Activated CD8-positive, alpha-beta T cell treated with anti-CD3 and anti-CD28 coated beads, Interleukin-2, amount 10 ng/mL, durations not matched to agents 7 days and 5 days (primary cell): Measurements from ENCODE around the gene GBF1. TPM values are rescaled to one million over a fixed set of nuclear protein-coding genes. Genes with fewer than 3 reads are reported as not detected.
A peak's percentile ranks its signal among the peaks of the same experiment; 100 is the strongest.

Experiments used
- ATAC-seq: fragments of 150-1000 bp; cut with Tn5 transposase; one replicate; pipeline ENCODE4 v1.10.0; 2021; ENCODE audit warnings: moderate library complexity
- CTCF ChIA-PET: fragments of 350-600 bp; sonication (Branson Sonifier 250); formaldehyde crosslinking; loops from one replicate; lab custom pipeline; 2021; ENCODE audit warnings: antibody characterized with exemption; lab: Charles Lee
- POLR2A ChIA-PET: fragments of 350-600 bp; sonication (Branson Sonifier 250); formaldehyde crosslinking; loops from one replicate; lab custom pipeline; 2021; ENCODE audit warnings: antibody characterized with exemption; lab: Charles Lee
- DNase-seq: peaks from one replicate; pipeline ENCODE4 v3.0.0-alpha.2; 2020
- H3K27ac Mint-ChIP-seq: one replicate; pipeline ENCODE4 v1.8.0; 2021; ENCODE audit warnings: mild to moderate bottlenecking, mixed read lengths
- H3K27me3 Mint-ChIP-seq: one replicate; pipeline ENCODE4 v1.8.0; 2021; ENCODE audit warnings: low read depth, mixed read lengths
- H3K36me3 Mint-ChIP-seq: one replicate; pipeline ENCODE4 v1.8.0; 2021; ENCODE audit warnings: low read depth, mixed read lengths
- H3K4me1 Mint-ChIP-seq: one replicate; pipeline ENCODE4 v1.8.0; 2021; ENCODE audit warnings: low read depth, mixed read lengths
- H3K4me3 Mint-ChIP-seq: one replicate; pipeline ENCODE4 v1.8.0; 2021; ENCODE audit warnings: mild to moderate bottlenecking, mixed read lengths
- H3K9me3 Mint-ChIP-seq: one replicate; pipeline ENCODE4 v1.8.0; 2022; ENCODE audit warnings: mixed read lengths; ENCODE audit not compliant: insufficient read depth
- total RNA-seq, 2 experiments: library from RNA; stranded (reverse); gene quantifications; one replicate each; pipeline ENCODE4 v1.2.3, GENCODE V29; 2021

GBF1 gene
- total RNA-seq, 2 experiments from 2014 or later, result 39.8 to 42.9 TPM

DNA sequence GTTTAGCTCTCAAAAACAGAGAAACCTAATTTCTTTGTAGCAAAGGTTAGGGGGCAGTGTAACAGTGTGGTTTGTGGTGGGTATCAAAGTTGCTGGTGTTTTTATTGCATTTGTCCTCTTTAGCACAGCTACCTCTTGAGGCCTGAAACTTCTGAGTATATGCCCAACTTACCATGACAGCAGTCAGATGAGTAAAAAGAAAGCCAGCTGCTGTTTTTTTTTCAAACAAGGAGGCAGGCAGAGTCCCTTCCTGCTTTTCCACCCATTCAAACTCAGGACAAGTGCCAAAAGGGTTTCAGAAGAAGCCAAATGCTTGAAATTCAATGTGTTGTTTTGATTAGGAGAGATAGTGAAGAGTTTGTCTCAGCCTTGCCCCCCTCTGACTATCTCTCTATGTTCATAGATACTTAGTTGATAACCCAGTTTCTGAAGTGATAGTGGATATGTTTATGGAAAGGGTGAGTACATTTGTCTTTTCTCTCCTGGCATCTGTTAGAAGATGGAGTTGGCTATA is 23.1 kb downstream of the GBF1 start:
- Mint-ChIP-seq H3K4me3 (no peak overlapping the region), H3K4me1 (peaks cover 44% of the 10 kb centered on the region), H3K9me3 (no peaks in the 10 kb centered on the region), H3K36me3 (peaks cover 34% of the 10 kb centered on the region), H3K27ac (peak overlapping the region; percentile 19), H3K27me3 (no peaks in the 10 kb centered on the region)
- ChIA-PET CTCF (interaction anchor here (0.9 to 10.2 kb wide), 13 partner anchors 8 to 104 kb away, joined by 3 to 52 read pairs (median 4); no protein-coding TSS in a partner anchor), POLR2A (interaction anchor here (0.7 to 3.6 kb wide), 4 partner anchors 8 to 65 kb away, joined by 3 to 14 read pairs (median 4); partner anchors contain the start of gene GBF1)
- ATAC-seq (peak; percentile 39), DNase-seq (no peak)

DNA sequence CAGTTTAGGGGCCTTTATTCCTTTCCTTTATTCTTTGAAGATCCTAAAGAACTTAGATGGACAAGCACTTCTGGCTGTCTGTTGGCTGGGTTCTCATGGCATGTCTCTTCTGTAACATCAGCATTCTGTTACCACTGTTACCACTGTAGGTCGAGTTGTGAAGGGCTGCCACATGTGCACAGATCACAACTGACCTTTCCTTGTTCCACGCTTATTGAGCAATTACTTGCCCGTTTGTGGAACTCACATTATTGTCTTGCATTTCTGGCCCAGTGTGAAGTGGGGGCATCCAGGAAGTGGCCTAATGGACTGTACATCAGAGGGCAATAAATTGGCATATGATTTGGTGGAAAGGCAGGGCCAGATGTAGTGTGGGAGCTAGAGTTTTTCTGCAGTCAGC is 23.7 kb downstream of the GBF1 start:
- DNase-seq (no peak), ATAC-seq (no peak)
- ChIA-PET CTCF (interaction anchor here (1.0 to 10.2 kb wide), 8 partner anchors 15 to 104 kb away, joined by 3 to 52 read pairs (median 4); no protein-coding TSS in a partner anchor), POLR2A (interaction anchor here (0.7 to 1.2 kb wide), 2 partner anchors 57 to 65 kb away, joined by 3 read pairs; no protein-coding TSS in a partner anchor)
- no peaks in the 10 kb centered on the region for H3K9me3 Mint-ChIP-seq
- peaks cover 31% of the 10 kb centered on the region for H3K36me3 Mint-ChIP-seq
- no peak overlapping the region for H3K4me3 Mint-ChIP-seq
- peaks cover 44% of the 10 kb centered on the region for H3K4me1 Mint-ChIP-seq
- no peak overlapping the region for H3K27ac Mint-ChIP-seq
- H3K27me3 Mint-ChIP-seq, result no peaks in the 10 kb centered on the region

DNA sequence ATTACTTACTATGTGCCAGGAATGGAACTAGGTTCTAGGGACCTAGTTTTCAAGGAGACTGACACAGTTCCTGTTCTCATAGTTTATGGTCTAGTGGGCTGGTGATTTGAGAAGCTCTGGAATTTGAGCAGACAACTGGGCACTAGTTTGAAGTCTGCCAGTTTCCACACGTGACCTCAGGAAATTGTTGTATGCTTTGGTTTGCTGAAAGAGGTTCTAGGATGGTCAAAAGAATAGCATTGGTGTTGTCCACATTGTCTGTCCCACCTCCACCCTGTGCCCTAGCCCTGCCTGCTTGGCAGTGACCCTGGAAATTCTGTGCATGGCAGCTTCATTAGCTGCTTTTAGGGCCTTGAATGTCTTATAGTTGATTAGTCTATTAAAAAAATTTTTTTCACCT is 28.7 kb downstream of the GBF1 start:
- Mint-ChIP-seq H3K9me3 (no peaks in the 10 kb centered on the region), H3K27me3 (no peaks in the 10 kb centered on the region), H3K27ac (no peak overlapping the region), H3K36me3 (peaks cover 19% of the 10 kb centered on the region), H3K4me1 (peaks cover 16% of the 10 kb centered on the region), H3K4me3 (no peak overlapping the region)
- ChIA-PET CTCF (interaction anchor here (1.3 to 1.4 kb wide), 2 partner anchors 12 to 78 kb away, joined by 3 read pairs; no protein-coding TSS in a partner anchor), POLR2A (interaction anchor here (0.9 kb wide), 1 partner anchor 150 kb away, joined by 3 read pairs; no protein-coding TSS in a partner anchor)
- DNase-seq (no peak), ATAC-seq (no peak)

DNA sequence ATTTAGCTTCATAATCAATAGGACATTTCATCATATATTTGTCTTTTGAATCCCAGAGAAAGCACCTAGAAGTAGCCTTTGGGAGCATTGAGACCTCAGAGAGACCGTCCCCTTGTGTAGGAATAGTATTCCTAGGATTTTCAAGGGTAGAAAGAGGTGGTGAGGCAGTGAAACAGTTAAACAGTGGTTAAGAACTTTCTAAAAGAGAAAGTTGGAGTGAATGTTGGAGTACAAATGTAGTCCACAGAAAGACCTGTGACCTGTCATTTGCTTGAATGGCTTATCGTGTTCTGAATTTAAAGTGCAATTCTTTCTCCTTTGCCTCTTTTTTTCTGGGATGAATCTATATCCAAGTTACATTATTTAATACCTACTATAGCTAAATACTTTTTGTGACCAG is 30.0 kb downstream of the GBF1 start:
- no peaks in the 10 kb centered on the region for H3K9me3 Mint-ChIP-seq
- DNase-seq (no peak), ATAC-seq (no peak)
- H3K27ac Mint-ChIP-seq, result no peak overlapping the region
- ChIA-PET POLR2A (no interaction called here), CTCF (interaction anchor here (1.0 to 1.1 kb wide), 2 partner anchors 45 to 77 kb away, joined by 3 to 4 read pairs; no protein-coding TSS in a partner anchor)
- no peak overlapping the region for H3K4me3 Mint-ChIP-seq
- H3K36me3 Mint-ChIP-seq, result peaks cover 17% of the 10 kb centered on the region
- peaks cover 24% of the 10 kb centered on the region for H3K4me1 Mint-ChIP-seq
- no peaks in the 10 kb centered on the region for H3K27me3 Mint-ChIP-seq

DNA sequence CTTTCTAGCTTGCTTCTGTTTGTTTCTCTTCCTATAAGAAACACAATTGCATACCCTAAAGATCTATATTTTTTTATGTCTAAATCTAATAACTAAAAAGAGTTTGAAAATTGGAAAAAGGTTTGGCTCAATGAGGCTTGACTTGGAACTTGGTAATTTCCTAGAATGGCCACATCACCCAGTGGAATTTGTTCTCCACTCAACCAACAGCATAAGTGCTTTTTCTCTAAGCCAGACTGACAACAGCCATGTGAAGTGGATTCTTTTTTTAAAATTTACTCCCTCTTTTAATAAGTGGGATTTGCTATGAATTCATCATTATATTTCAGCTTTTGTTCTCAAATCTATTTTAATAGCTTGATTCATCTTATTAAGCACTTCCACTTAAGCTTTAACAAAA is 33.8 kb downstream of the GBF1 start:
- Mint-ChIP-seq H3K36me3 (peaks cover 20% of the 10 kb centered on the region), H3K27ac (no peak overlapping the region), H3K4me1 (peaks cover 38% of the 10 kb centered on the region), H3K4me3 (no peak overlapping the region), H3K9me3 (no peaks in the 10 kb centered on the region), H3K27me3 (no peaks in the 10 kb centered on the region)
- POLR2A ChIA-PET, result no interaction called here
- ATAC-seq (no peak), DNase-seq (no peak)
- CTCF ChIA-PET, result interaction anchor here (0.9 to 2.0 kb wide), 6 partner anchors 10 to 225 kb away, joined by 3 to 4 read pairs (median 3); partner anchors contain the start of gene SUFU

DNA sequence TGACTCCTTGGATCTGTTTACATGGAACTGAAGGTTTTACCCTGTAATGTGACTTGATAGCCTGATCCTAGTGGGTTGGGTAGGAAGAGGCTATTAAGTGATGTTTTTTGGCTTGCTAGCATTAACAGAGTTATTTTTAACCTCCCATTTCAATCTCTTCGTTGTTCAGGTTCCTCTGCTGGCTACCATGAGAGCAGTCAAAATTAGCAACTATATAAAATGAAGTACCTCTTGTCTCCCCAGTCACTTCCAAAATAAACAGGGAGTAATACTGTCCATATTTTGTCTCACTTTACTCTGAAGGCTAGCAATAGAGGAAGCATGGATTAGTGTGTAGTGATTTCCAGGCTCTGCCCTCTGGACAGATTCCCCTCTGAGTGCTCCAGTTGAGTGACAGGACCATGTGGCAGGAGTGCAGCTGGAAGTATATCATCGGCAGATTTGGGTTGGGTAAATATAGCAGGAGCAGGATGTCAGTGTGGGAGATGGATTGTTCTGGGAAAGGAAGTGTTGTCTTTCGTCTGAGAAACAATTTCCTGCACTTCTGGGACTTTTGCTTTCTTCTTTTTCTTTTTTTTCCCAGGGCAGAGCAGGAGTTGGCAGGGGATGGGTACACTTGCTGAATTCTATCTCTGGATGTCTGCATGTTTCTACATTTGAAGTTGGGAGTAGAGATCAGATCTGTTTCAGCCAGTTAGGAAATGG is 35.2 kb downstream of the GBF1 start:
- ATAC-seq (no peak), DNase-seq (no peak)
- Mint-ChIP-seq H3K27ac (peak overlapping the region; percentile 37), H3K4me3 (peak overlapping the region; percentile 24), H3K4me1 (peaks cover 52% of the 10 kb centered on the region), H3K27me3 (no peaks in the 10 kb centered on the region), H3K36me3 (peaks cover 27% of the 10 kb centered on the region), H3K9me3 (no peaks in the 10 kb centered on the region)
- ChIA-PET POLR2A (no interaction called here), CTCF (interaction anchor here (0.9 to 1.9 kb wide), 3 partner anchors 12 to 229 kb away, joined by 3 to 4 read pairs (median 4); no protein-coding TSS in a partner anchor)

DNA sequence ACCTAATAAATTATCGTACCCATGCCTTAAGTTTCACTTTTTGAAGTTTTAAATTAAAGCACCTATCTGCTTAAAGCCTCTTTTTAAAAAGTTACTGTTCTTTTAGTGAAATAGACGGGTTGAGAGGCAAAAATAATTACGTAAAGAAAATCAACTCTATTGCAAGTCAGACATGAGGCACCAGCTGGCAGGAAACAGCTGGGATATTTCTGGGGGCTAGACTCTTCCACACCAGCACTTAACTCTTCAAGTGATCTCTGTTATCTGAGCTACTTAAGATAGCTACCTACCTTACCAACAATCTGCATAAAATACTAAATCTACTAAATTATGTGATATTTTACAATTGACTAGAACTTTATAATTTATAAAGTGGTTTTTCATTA is 35.8 kb downstream of the GBF1 start:
- ATAC-seq, result no peak
- POLR2A ChIA-PET, result no interaction called here
- no peak for DNase-seq
- H3K9me3 Mint-ChIP-seq, result no peaks in the 10 kb centered on the region
- H3K36me3 Mint-ChIP-seq, result peaks cover 27% of the 10 kb centered on the region
- no peaks in the 10 kb centered on the region for H3K27me3 Mint-ChIP-seq
- CTCF ChIA-PET, result interaction anchor here (0.9 to 1.9 kb wide), 3 partner anchors 50 to 229 kb away, joined by 3 to 4 read pairs (median 4); no protein-coding TSS in a partner anchor
- no peak overlapping the region for H3K4me3 Mint-ChIP-seq
- peaks cover 56% of the 10 kb centered on the region for H3K4me1 Mint-ChIP-seq
- no peak overlapping the region for H3K27ac Mint-ChIP-seq

DNA sequence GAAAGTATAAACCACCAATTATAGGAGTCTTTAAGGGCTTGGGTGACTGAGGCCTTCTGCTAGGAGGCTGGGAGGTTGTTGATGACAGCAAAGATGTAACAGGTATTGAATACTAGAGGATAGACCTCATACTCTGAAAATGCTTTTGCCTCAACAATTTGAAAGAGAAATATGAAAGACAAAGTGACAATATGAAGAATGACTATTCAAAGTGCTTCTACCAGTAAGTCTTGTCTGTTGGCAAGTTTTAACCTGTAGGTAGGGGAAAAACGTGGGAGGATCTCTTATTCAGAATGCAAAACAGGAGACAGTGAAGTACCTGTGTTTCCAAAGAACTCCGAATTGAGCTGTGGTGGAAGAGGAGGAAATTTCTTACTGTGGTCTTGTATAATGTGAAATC is 38.2 kb downstream of the GBF1 start:
- H3K27ac Mint-ChIP-seq, result peak overlapping the region; percentile 73

DNA sequence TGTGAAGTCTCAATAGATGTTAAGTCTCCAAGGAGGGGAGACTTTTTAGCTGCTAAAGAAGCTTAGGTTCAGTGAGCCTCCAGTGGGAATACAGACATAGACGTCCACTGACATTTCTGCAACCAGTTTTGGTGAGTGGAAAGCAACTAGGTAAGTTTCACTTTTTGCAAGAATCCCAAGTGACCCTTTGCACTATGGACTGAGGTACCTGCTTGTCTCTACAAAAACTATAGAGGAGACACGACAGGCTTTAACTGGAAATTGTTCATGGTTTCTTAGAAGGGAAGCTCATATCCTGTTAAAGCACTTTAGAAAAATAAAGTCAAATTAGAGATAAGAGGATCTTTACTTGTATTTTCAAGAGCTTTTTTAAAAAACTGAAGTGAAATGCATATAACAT is 38.6 kb downstream of the GBF1 start:
- no peak for DNase-seq
- peak overlapping the region; percentile 73 for H3K27ac Mint-ChIP-seq
- ATAC-seq, result peak; percentile 61
- peaks cover 73% of the 10 kb centered on the region for H3K4me1 Mint-ChIP-seq
- H3K27me3 Mint-ChIP-seq, result no peaks in the 10 kb centered on the region
- POLR2A ChIA-PET, result no interaction called here
- H3K36me3 Mint-ChIP-seq, result peaks cover 33% of the 10 kb centered on the region
- peak overlapping the region; percentile 27 for H3K4me3 Mint-ChIP-seq
- CTCF ChIA-PET, result interaction anchor here (0.9 to 4.4 kb wide), 8 partner anchors 15 to 443 kb away, joined by 3 to 33 read pairs (median 4); no protein-coding TSS in a partner anchor
- H3K9me3 Mint-ChIP-seq, result no peaks in the 10 kb centered on the region

More for the DNA sequence above, 38.2 kb downstream of the GBF1 start:
- Mint-ChIP-seq H3K27me3 (no peaks in the 10 kb centered on the region), H3K4me3 (peak overlapping the region; percentile 27), H3K36me3 (peaks cover 36% of the 10 kb centered on the region), H3K4me1 (peaks cover 73% of the 10 kb centered on the region), H3K9me3 (no peaks in the 10 kb centered on the region)
- peak; percentile 15 for ATAC-seq
- no peak for DNase-seq
- CTCF ChIA-PET, result interaction anchor here (0.9 to 4.4 kb wide), 7 partner anchors 15 to 442 kb away, joined by 3 to 33 read pairs (median 3); no protein-coding TSS in a partner anchor
- POLR2A ChIA-PET, result no interaction called here

DNA sequence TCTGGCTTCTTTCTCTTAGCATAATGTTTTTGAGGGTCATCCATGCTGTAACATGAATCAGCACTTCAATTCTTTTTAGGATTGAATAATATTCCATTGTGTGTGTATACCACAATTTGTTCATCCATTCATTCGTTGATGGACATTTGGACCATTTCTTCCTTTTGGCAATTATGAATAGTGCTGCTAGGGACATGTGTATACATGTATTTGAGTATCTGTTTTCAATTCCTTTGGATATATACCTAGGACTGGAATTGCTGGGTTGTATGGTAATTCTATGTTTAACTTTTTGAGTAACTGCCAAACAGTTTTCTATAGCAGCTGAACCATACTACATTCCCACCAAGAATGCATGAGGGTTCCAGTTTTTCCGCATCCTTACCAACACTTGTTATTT is 39.2 kb downstream of the GBF1 start:
- Mint-ChIP-seq H3K4me1 (peaks cover 70% of the 10 kb centered on the region), H3K9me3 (no peaks in the 10 kb centered on the region), H3K36me3 (peaks cover 36% of the 10 kb centered on the region), H3K27ac (peak overlapping the region; percentile 73), H3K27me3 (no peaks in the 10 kb centered on the region), H3K4me3 (peak overlapping the region; percentile 27)
- DNase-seq (no peak), ATAC-seq (no peak)
- POLR2A ChIA-PET, result no interaction called here
- CTCF ChIA-PET, result interaction anchor here (0.9 to 4.4 kb wide), 8 partner anchors 15 to 115 kb away, joined by 3 to 33 read pairs (median 6); no protein-coding TSS in a partner anchor

DNA sequence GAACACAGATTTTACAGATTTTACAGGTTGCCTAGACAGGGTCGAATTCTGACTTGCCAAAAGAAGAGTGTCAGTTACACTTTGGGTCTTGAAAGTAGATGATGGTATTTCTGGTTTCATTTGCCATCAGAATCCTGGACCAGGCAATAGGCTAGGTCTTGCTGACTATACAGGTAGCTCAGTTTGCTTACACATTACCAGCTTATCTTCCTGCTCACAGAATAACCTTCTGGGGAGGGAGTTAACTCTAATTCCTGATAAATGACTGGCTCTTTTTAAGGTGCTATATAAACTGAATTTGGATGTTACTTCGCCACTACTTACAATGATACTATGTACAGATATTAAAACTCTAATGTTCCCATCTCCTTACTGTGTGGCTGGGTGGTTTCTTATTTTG is 39.8 kb downstream of the GBF1 start:
- Mint-ChIP-seq H3K4me3 (no peak overlapping the region), H3K27me3 (no peaks in the 10 kb centered on the region), H3K9me3 (no peaks in the 10 kb centered on the region), H3K27ac (no peak overlapping the region), H3K36me3 (peaks cover 36% of the 10 kb centered on the region), H3K4me1 (peaks cover 64% of the 10 kb centered on the region)
- DNase-seq (no peak), ATAC-seq (no peak)
- ChIA-PET POLR2A (no interaction called here), CTCF (interaction anchor here (1.4 to 4.4 kb wide), 4 partner anchors 17 to 67 kb away, joined by 7 to 33 read pairs (median 10); no protein-coding TSS in a partner anchor)
